DOHH2 (cell line): ENCODE data around the gene PC.

ENCODE experiments used
- H3F3A ChIP-seq: fragments of 200-600 bp; sonication (generic), shearing (Covaris generic); 2 replicates; pipeline ENCODE4 v1.6.0; 2016; ENCODE audit warnings: antibody characterized with exemption, mild to moderate bottlenecking; ENCODE audit not compliant: control insufficient read depth, insufficient read depth
- H3K27ac ChIP-seq: fragments of 200-600 bp; sonication (generic); 2 replicates; pipeline ENCODE4 v1.5.1; 2014; ENCODE audit warnings: low read depth, mild to moderate bottlenecking, low read length, moderate library complexity
- H3K27me3 ChIP-seq: fragments of 200-600 bp; sonication (generic); 2 replicates; pipeline ENCODE4 v1.6.1; 2014; ENCODE audit warnings: mild to moderate bottlenecking, low read length, mixed read lengths; ENCODE audit not compliant: control insufficient read depth
- H3K36me3 ChIP-seq: fragments of 200-600 bp; sonication (generic); 2 replicates; pipeline ENCODE4 v1.6.1; 2014; ENCODE audit warnings: mild to moderate bottlenecking, low read length, moderate library complexity, mixed read lengths; ENCODE audit not compliant: control insufficient read depth
- H3K4me1 ChIP-seq: fragments of 200-600 bp; sonication (generic); 2 replicates; pipeline ENCODE4 v1.6.1; 2014; ENCODE audit warnings: mild to moderate bottlenecking, low read length, mixed read lengths; ENCODE audit not compliant: control insufficient read depth
- H3K4me2 ChIP-seq: fragments of 200-600 bp; sonication (generic); 2 replicates; pipeline ENCODE4 v1.6.0; 2014; ENCODE audit warnings: mild to moderate bottlenecking, low read length, moderate library complexity
- H3K4me3 ChIP-seq: fragments of 200-600 bp; sonication (generic); 2 replicates; pipeline ENCODE4 v1.5.1; 2014; ENCODE audit warnings: mild to moderate bottlenecking, low read length, mixed read lengths
- H3K79me2 ChIP-seq: fragments of 200-600 bp; sonication (generic); 2 replicates; pipeline ENCODE4 v1.6.1; 2014; ENCODE audit warnings: mild to moderate bottlenecking, low read length, mixed read lengths; ENCODE audit not compliant: control insufficient read depth
- H3K9me2 ChIP-seq: fragments of 200-600 bp; sonication (generic); replicated peaks from 2 replicates; pipeline ENCODE4 v1.6.1; 2014; ENCODE audit warnings: mild to moderate bottlenecking, low read length, mixed read lengths; ENCODE audit not compliant: control insufficient read depth
- H3K9me3 ChIP-seq: fragments of 200-600 bp; sonication (generic); 2 replicates; pipeline ENCODE4 v1.6.1; 2014; ENCODE audit warnings: antibody characterized with exemption, low read length, mixed read lengths; ENCODE audit not compliant: control insufficient read depth, insufficient read depth
- H4K20me1 ChIP-seq: fragments of 200-600 bp; sonication (generic); 2 replicates; pipeline ENCODE4 v1.6.0; 2014; ENCODE audit warnings: low read depth, mild to moderate bottlenecking, antibody characterized with exemption, low read length, moderate library complexity; ENCODE audit not compliant: control insufficient read depth, insufficient read depth
- EZH2phosphoT487 ChIP-seq: fragments of 200-600 bp; sonication (generic); IDR thresholded peaks from 2 replicates; pipeline ENCODE4 v1.6.1; 2017; ENCODE audit warnings: borderline replicate concordance, mild to moderate bottlenecking, antibody characterized with exemption, low read length, moderate library complexity, mixed read lengths
- TF ChIP-seq, protein P1 (sequence below): fragments of 200-600 bp; sonication (generic); IDR thresholded peaks from one replicate; pipeline ENCODE4 v1.5.1; 2014; ENCODE audit warnings: antibody characterized with exemption, mild to moderate bottlenecking, low read depth, low read length; ENCODE audit not compliant: poor library complexity, severe bottlenecking

PC gene

DNA sequence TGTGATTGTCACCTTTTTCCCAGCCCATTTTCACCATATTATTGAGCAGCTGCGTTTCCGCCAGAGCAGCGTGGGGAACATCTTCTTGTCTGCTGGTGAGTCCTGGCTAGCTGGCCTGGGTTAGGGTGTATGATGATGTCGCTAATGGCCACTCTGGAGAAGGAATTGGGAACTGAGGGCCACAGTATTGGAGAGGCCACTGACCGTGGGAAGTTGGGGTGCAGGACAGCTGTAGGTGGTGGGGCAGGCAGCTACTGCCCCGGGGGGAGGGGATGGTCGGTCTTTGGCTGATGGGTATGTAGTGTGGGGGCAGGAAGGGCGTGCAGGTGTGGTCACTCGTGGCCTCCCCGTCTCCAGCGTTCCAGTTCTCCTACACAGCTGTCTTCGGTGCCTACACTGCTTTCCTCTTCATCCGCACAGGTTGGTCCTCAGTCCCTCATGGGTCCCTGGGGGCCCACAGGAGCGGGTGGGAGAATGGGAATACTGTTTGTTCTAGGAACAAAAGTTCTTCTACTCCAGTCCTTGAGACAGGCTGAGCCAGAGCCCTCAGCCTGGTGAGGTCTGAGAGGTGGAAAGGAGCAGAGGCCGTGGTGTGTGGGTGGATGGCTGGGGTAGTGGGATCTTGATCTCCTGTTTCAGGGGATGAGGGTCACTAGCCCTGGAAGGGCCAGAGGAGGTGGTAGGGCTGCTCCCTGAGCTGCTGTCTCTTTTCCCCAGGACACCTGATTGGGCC lies 112.9 kb downstream of the PC start:
- H3K4me2 ChIP-seq, result no peak overlapping the region; the same call in 1 of the 2 replicates
- H3K4me1 ChIP-seq, result peaks cover 28% of the 10 kb centered on the region
- H3K4me3 ChIP-seq, result no peak overlapping the region
- no peaks in the 10 kb centered on the region; the same call in 1 of the 2 replicates for H4K20me1 ChIP-seq
- no peaks in the 10 kb centered on the region for H3K9me3 ChIP-seq
- H3K36me3 ChIP-seq, result peaks cover 54% of the 10 kb centered on the region
- no peaks in the 10 kb centered on the region for H3K9me2 ChIP-seq
- peaks cover 51% of the 10 kb centered on the region for H3K79me2 ChIP-seq
- no peak overlapping the region for H3K27ac ChIP-seq
- H3F3A ChIP-seq, result 0 out of 2 replicates have a peak, but pooled peaks cover 2% of the 10 kb centered on the region
- TF ChIP-seq, protein P1, sequence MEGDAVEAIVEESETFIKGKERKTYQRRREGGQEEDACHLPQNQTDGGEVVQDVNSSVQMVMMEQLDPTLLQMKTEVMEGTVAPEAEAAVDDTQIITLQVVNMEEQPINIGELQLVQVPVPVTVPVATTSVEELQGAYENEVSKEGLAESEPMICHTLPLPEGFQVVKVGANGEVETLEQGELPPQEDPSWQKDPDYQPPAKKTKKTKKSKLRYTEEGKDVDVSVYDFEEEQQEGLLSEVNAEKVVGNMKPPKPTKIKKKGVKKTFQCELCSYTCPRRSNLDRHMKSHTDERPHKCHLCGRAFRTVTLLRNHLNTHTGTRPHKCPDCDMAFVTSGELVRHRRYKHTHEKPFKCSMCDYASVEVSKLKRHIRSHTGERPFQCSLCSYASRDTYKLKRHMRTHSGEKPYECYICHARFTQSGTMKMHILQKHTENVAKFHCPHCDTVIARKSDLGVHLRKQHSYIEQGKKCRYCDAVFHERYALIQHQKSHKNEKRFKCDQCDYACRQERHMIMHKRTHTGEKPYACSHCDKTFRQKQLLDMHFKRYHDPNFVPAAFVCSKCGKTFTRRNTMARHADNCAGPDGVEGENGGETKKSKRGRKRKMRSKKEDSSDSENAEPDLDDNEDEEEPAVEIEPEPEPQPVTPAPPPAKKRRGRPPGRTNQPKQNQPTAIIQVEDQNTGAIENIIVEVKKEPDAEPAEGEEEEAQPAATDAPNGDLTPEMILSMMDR, result no peak
- no peak for TF ChIP-seq EZH2phosphoT487
- no peaks in the 10 kb centered on the region for H3K27me3 ChIP-seq

DNA sequence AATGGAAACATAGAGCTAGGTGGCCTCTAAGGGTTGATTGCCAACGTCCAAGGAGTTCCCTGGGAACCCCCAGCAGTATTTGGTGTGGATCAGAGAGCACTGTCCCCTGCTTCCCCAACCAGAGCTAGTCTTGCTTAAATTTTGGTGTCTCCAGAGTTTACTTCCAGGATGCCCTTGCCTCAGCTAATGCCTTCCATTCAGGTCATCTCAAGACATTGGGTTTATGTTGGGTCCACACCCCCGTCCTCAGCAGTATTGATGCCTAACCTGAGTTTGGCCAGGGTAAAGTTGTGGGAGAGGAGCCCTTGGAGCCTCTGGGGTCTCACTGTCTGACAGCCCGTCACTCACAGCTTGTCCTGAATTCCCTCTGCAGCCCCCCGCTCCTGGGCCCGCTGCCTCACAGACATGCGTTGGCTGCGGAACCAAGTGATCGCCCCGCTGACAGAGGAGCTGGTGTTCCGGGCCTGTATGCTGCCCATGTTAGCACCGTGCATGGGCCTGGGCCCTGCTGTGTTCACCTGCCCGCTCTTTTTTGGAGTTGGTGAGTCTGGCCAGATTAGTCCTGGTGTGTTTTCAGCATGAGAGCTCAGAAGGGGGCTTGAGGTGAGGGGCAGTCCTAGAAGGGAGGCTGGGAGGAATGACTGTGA lies 113.6 kb downstream of the PC start:
- no peak overlapping the region for H3K27ac ChIP-seq
- H3K9me3 ChIP-seq, result no peaks in the 10 kb centered on the region
- no peak for TF ChIP-seq EZH2phosphoT487
- TF ChIP-seq, protein P1, result no peak
- H3K79me2 ChIP-seq, result peaks cover 58% of the 10 kb centered on the region
- H3K9me2 ChIP-seq, result no peaks in the 10 kb centered on the region
- H3K4me3 ChIP-seq, result peak overlapping the region; percentile 80
- H4K20me1 ChIP-seq, result peaks cover 2% of the 10 kb centered on the region; the same call in 1 of the 2 replicates
- H3K4me2 ChIP-seq, result peak overlapping the region; percentile 95
- peaks cover 34% of the 10 kb centered on the region for H3K4me1 ChIP-seq
- H3K36me3 ChIP-seq, result peaks cover 61% of the 10 kb centered on the region
- H3K27me3 ChIP-seq, result no peaks in the 10 kb centered on the region
- H3F3A ChIP-seq, result peaks cover 8% of the 10 kb centered on the region; the same call in 1 of the 2 replicates

DNA sequence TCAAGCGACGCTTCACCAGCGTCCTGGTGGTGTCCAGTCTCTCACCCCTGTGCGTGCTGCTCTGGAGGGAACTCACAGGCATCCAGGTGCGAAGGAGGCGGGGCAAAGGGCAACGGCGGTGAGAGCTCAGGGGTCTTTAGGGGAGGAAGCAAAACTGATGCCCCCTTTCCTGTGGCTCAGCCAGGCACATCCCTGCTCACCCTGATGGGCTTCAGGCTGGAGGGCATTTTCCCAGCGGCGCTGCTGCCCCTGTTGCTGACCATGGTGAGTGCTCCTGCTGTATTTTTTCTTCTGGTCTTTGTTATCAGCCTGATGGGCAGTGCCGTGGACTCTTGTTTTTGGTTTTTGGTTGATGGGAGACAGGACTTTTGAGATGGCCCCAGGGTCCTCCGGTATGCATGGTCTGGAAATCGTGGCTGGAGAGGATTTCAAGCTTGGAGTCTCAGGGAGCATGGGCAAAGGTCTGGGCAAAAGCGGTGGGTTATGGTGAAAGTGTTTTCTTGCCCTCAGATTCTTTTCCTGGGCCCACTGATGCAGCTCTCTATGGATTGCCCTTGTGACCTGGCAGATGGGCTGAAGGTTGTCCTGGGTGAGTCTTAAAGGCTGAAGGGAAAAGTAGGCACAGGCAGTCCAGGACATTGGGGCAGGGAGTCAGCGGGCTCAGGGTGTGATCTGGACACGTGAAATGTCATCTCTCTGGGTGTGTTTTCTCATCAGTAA lies 114.2 kb downstream of the PC start:
- Histone ChIP-seq H3K9me2 (no peaks in the 10 kb centered on the region), H3K4me2 (peak overlapping the region; percentile 95), H3K4me3 (peak overlapping the region; percentile 80), H3K27me3 (no peaks in the 10 kb centered on the region), H4K20me1 (peaks cover 2% of the 10 kb centered on the region; the same call in 1 of the 2 replicates), H3K27ac (peak overlapping the region; percentile 80), H3F3A (peaks cover 12% of the 10 kb centered on the region; the same call in 1 of the 2 replicates), H3K9me3 (no peaks in the 10 kb centered on the region), H3K4me1 (peaks cover 34% of the 10 kb centered on the region), H3K36me3 (peaks cover 68% of the 10 kb centered on the region), H3K79me2 (peaks cover 65% of the 10 kb centered on the region)
- no peak for TF ChIP-seq EZH2phosphoT487
- TF ChIP-seq, protein P1, result no peak
